ENCODE data around the gene AKIRIN2. TPM values are rescaled to one million over a fixed set of nuclear protein-coding genes. Genes with fewer than 3 reads are reported as not detected.

The AKIRIN2 gene
- total RNA-seq, 1 experiment from 2014 or later: 48.1 TPM

- H3K4me3 Mint-ChIP-seq (ENCODE audit: unreplicated experiment): no peak overlapping the region
- no peak for TF ChIP-seq CTCF (IDR thresholded peaks at IDR 0.05; ENCODE audit: unreplicated experiment)
- H3K4me1 Mint-ChIP-seq (ENCODE audit: insufficient read depth, unreplicated experiment): no peaks in the 10 kb centered on the region
- ChIA-PET POLR2A (interaction anchor here (0.6 to 1.1 kb wide), 2 partner anchors 44 to 54 kb away, joined by 3 read pairs; no protein-coding TSS in a partner anchor), CTCF (no interaction called here)
- no peaks in the 10 kb centered on the region for H3K36me3 Mint-ChIP-seq (ENCODE audit: insufficient read depth, unreplicated experiment)
- DNase-seq (ENCODE audit: unreplicated experiment): no peak
- no peaks in the 10 kb centered on the region for H3K9me3 Mint-ChIP-seq (ENCODE audit: unreplicated experiment)
- no peaks in the 10 kb centered on the region for H3K27me3 Mint-ChIP-seq (ENCODE audit: insufficient read depth, unreplicated experiment)
- no peak overlapping the region for H3K27ac Mint-ChIP-seq (ENCODE audit: low read depth, unreplicated experiment)
- intact Hi-C loops (cut with micrococcal nuclease): no loop called here
- BruUV-seq (replicated peaks): no TSS peak
Measured at GRCh38 chr6:87743454-87743853, 41.4 kb upstream of the AKIRIN2 start.

- POLR2A ChIA-PET: interaction anchor here (1.1 kb wide), 1 partner anchor 15 kb away, joined by 3 read pairs; no protein-coding TSS in a partner anchor
- no peaks in the 10 kb centered on the region for H3K9me3 Mint-ChIP-seq (ENCODE audit: unreplicated experiment)
- no peaks in the 10 kb centered on the region for H3K4me1 Mint-ChIP-seq (ENCODE audit: insufficient read depth, unreplicated experiment)
- intact Hi-C loops (cut with micrococcal nuclease): no loop called here
- no peak for TF ChIP-seq CTCF (IDR thresholded peaks at IDR 0.05; ENCODE audit: unreplicated experiment)
- CTCF ChIA-PET: no interaction called here
- H3K4me3 Mint-ChIP-seq (ENCODE audit: unreplicated experiment): no peak overlapping the region
- H3K27ac Mint-ChIP-seq (ENCODE audit: low read depth, unreplicated experiment): no peak overlapping the region
- BruUV-seq (replicated peaks): no TSS peak
- H3K27me3 Mint-ChIP-seq (ENCODE audit: insufficient read depth, unreplicated experiment): no peaks in the 10 kb centered on the region
- no peak for DNase-seq (ENCODE audit: unreplicated experiment)
- H3K36me3 Mint-ChIP-seq (ENCODE audit: insufficient read depth, unreplicated experiment): no peaks in the 10 kb centered on the region
Measured at GRCh38 chr6:87742106-87742505, 40.1 kb upstream of the AKIRIN2 start.

GRCh38 chr6:87741001-87741650, 39.1 kb upstream of the AKIRIN2 start:
- no peak for TF ChIP-seq CTCF (IDR thresholded peaks at IDR 0.05; ENCODE audit: unreplicated experiment)
- no peak overlapping the region for H3K27ac Mint-ChIP-seq (ENCODE audit: low read depth, unreplicated experiment)
- no peak for DNase-seq (ENCODE audit: unreplicated experiment)
- H3K4me1 Mint-ChIP-seq (ENCODE audit: insufficient read depth, unreplicated experiment): no peaks in the 10 kb centered on the region
- H3K36me3 Mint-ChIP-seq (ENCODE audit: insufficient read depth, unreplicated experiment): no peaks in the 10 kb centered on the region
- CTCF ChIA-PET: interaction anchor here (0.6 kb wide), 2 partner anchors 40 to 118 kb away, joined by 3 to 4 read pairs; no protein-coding TSS in a partner anchor
- intact Hi-C loops (cut with micrococcal nuclease): no loop called here
- no peaks in the 10 kb centered on the region for H3K27me3 Mint-ChIP-seq (ENCODE audit: insufficient read depth, unreplicated experiment)
- H3K9me3 Mint-ChIP-seq (ENCODE audit: unreplicated experiment): no peaks in the 10 kb centered on the region
- no TSS peak for BruUV-seq (replicated peaks)
- H3K4me3 Mint-ChIP-seq (ENCODE audit: unreplicated experiment): no peak overlapping the region
- POLR2A ChIA-PET: interaction anchor here (1.3 kb wide), 1 partner anchor 47 kb away, joined by 3 read pairs; no protein-coding TSS in a partner anchor

GRCh38 chr6:87738744-87739143, 36.7 kb upstream of the AKIRIN2 start:
- no peak for TF ChIP-seq CTCF (IDR thresholded peaks at IDR 0.05; ENCODE audit: unreplicated experiment)
- Mint-ChIP-seq H3K36me3 (ENCODE audit: insufficient read depth, unreplicated experiment) (no peaks in the 10 kb centered on the region), H3K4me3 (ENCODE audit: unreplicated experiment) (no peak overlapping the region), H3K4me1 (ENCODE audit: insufficient read depth, unreplicated experiment) (no peaks in the 10 kb centered on the region), H3K27ac (ENCODE audit: low read depth, unreplicated experiment) (no peak overlapping the region), H3K27me3 (ENCODE audit: insufficient read depth, unreplicated experiment) (no peaks in the 10 kb centered on the region), H3K9me3 (ENCODE audit: unreplicated experiment) (no peaks in the 10 kb centered on the region)
- ChIA-PET POLR2A (interaction anchor here (2.0 kb wide), 1 partner anchor 36 kb away, joined by 6 read pairs; the partner anchor contains the start of gene AKIRIN2), CTCF (interaction anchor here (0.6 kb wide), 1 partner anchor 217 kb away, joined by 5 read pairs; no protein-coding TSS in a partner anchor)
- no peak for DNase-seq (ENCODE audit: unreplicated experiment)
- BruUV-seq (replicated peaks): no TSS peak
- intact Hi-C loops (cut with micrococcal nuclease): no loop called here

Data from MCF 10A (cell line).